ENCODE measurements around the gene ENAM.
"Not testable (repeated sequence)": the region's sequence is repeated elsewhere in the genome, so short reads cannot be mapped to it uniquely, and the experiment has no call there.

The ENAM gene

DNA sequence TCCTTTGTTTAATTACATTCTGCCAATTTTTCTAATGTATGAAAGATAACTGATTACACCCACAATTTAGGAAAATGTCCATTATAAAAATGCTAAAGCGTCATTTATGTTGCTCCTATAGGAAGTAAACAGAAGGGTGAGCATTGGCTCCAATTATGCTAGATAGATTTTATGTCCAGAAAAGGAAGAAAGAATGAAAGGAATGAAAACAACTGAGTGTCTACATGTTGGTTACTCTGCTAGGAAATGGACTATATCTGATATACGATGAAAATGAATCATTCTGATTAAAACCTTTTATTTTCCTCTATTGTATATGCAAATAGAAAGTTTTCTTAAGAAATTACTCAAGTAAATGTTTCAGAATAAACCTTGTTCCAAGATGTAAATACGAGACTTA lies 1.6 kb downstream of the ENAM start:
- DNase-seq = no peak

DNA sequence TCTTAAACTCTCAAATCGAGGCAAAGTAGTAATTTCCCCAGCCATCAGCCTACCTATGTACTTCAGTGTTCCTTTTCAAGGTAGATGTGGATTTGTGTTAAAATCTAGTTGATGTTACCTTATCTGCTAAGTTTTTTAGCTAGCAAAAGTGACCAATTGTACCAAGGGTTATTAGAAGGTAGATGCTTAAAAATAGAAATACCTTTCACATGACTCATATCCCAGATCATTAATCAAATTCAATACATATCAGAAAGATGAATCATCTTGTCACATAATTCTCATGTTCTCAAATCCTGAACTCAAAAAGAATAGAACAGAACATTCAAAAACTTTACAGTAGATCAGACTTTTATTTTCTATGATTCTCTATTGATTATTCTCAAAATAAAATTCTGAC lies 3.5 kb downstream of the ENAM start:
- no peak for DNase-seq

DNA sequence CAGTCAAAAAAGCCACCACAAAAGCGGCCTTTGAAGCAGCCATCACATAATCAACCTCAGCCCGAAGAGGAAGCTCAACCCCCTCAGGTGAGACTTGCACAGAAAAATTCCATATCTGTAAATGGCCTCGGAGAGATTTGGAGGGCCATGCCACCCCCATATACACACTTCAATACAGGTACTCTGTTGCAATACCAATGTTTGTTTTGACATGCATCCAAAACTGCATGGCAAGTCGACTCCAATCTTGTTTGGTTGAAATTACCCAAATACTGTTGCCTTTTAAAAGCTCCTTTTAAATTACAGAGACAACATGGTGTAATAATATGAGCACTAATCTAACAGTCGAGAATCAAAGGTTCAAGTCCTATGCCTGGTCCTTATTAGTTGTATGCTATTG lies 5.9 kb downstream of the ENAM start:
- no peak for DNase-seq

DNA sequence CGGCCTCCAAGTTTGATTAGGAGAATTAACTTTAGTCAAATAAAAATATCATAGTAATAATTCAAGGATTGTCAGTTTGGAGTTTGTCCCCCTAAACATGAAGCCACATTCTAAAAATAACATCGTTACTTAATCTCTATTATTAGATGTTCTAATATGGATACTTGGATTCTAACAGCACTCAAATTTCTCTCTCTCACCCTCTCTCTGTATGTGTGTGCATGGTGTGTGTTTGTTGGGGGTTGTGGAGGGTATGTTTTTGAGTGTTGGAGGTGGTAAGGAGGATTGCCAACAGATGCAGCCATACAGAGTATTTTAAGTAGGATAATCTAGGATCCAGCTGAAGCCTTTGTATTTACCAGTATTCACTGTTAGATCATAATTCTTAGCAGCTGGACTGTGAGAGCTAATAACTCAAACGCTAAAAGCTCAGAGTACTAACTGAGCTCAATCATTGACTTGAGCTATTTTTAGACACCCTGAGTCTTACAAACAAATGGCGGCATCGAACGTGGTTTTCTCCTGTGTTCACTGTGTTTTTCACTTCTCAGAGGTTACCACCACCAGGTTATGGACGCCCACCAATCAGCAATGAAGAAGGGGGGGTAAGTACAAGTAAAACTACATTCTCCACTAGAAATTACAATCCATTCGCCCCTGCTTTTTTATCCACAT lies 8.8 kb downstream of the ENAM start:
- no peak for DNase-seq

DNA sequence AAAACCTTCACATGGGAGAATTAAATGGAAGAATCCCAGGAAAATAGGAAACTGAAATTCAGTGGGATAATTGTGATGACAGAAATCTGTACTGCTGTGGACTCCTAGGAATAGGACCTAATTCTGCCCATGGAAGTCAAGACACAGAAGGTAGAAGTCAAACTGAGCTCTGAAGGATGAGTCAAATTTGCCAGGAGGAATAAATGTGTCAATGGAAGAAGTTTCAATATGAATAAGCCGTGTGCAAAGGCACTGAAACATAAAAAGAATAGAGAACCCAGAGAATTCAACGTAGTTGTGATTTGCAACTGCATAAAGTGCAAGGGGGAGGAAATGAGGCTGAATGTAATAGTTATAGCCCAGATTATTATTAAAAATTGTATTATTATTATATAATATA lies 11.6 kb downstream of the ENAM start:
- DNase-seq = no peak

DNA sequence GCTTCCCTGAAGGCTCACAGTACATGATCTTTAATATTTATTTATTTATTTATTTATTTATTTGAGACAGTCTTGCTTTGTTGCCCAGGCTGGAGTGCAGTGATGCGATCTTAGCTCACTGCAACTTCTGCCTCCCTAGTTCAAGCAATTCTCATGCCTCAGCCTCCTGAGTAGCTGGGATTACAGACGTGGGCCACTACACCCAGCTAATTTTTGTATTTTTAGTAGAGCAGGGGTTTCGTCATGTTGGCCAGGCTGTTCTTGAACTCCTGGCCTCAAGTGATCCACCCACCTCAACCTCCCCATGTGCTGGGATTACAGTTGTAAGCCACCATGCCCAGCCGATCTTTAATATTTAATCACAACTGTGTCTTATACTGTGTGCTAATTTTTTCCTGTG lies 22.2 kb downstream of the ENAM start:
- not testable (repeated sequence) for DNase-seq

DNA sequence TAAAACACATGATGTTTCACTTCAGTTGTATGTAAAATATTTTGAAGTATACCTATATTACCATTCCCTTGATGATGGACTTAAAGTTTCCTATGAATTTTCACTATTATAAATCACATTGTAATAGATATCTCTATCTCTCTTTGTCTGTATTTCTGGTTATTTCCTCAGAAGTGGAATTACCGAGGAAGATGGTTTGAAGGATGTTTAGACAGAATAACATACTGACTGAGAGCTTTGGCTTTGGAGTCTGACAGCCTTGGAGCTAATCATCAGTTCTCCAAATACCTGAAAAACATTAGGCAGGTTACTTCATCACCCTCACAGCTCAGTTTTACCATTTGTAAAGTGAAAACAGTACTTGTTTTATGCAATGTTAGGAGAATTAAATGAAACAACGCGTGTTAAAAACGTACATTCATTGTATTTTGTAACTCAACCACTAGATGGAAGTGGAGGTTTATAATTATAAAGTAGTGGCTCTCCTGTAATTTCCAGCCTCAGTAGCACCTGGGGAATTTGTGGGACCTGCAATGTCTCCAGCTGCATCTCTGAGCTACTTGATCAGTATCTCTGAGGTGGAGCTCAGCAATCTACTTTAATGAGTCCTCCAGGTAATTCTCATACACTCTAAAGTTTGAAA lies 23.4 kb downstream of the ENAM start:
- peak in 1 of 2 experiments; percentile 19 for DNase-seq

DNA sequence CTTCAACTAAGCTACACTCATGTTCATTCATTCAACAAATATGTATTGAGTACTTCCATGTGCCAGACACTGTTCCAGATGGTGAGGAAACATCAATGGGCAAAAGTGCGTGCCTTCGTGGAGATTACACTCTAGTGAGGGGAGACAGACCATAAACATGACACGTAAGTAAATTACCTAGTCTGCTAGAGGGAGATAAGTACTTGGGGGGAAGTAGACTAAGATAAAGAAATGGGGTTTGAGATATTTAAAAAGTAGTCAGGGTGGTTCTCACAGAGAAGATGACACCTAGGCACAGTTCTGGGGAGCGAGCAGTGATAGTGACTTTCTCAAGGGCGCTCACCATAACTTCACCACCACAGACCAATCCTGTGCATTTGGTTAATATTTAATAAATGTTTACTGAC lies 26.1 kb downstream of the ENAM start:
- no peak for DNase-seq

DNA sequence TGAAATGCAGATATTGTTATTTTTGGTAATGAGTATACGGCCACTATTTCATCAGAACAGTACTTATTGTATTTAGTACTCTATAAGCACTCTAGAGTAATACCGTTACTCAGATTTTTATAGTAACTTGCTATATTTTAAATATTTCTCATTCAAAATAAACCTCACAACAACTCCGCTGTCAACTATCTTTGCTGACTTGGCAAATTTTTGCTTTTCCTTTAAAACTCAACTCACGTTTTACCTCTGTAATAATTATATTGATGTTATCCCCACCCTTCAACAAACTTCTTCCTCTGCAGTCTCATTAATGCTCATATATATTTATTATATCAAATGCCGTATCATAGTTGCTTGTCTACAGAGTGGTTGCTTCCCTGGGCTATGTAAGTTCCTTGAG lies 28.8 kb downstream of the ENAM start:
- DNase-seq = no peak

DNA sequence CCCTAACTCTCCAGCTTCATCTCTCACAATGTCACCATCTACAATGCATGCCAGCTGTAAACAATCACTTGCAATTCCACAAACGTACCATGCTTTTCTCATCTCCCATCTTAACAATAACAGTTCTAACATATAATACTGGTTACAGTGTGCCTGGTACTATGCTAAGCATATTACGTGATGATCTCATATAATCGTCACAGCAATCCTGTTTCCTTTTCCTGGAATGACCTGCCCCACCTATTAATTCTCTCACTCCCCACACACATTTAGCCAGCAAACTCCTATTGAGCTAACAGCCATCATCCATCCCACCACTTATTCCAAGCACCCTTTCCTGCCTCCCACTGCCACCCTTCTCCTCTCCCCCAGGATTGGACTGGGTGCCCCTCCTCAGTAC lies 29.9 kb downstream of the ENAM start:
- DNase-seq = no peak

DNA sequence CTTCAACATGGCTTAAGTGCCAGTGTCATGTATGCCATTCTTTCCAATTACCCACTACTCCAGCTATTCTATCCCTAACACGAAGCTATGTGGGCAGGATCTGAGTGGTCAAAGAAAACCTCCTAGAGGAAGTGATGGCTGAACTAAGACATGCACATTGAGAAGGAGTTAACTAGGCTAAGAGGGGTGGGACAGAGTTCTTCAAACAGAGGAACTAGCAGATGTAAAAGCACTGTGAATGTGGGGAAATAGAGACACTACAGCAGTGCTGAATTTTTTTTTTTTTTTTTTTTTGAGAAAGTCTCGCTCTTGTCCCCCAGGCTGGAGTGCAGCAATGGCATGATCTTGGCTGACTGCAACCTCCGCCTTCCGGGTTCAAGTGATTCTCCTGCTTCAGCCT lies 31.6 kb downstream of the ENAM start:
- no peak for DNase-seq

DNA sequence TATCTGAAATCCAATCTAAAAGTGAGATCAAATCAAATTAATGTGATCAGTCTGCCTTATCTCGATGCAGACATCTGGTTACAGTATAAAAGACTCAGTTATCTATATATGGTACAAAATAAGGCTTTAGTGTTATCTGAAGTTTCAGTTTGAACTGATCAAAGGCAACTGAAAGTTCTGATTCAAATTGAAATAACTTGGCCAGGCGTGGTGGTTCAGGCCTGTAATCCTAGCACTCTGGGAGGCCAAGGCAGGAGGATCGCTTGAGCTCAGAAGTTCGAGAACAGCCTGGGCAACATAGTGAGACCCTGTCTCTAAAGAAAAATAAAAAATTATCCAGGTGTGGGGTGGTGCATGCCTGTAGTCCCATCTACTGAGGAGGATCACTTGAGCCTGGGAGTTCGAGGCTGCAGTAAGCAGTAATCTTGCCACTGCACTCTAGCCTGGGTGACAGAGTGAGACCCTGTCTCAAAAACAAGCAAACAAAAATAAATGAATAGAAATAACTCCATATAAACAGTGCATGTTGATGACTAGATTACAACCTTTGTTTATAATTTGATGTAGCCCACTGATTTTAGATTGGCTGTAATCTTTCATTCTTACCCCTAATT lies 32.9 kb downstream of the ENAM start:
- DNase-seq = peak; percentile 35 to 38

DNA sequence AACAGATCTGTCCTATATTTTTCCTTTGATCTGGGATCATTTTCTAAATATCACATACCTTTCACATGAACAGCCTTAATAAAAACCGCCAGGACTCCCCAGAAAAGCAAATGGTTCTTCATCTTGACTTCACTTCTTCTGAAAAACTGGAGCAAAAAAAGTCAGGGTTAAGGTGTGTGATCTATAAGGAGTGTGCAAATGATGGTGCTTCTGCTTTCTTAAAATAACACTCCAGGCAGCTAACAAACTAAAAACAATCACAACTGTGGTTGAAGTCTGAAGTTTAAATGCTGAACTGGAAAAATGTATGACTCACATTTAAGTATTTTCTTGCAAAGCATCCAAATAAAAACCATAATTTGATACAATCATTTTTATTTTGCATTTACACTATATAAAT lies 37.8 kb downstream of the ENAM start, which contains the start of gene JCHAIN:
TSS of gene JCHAIN (minus strand) at position 140 of the 400 bp plus-strand sequence. CDS start at position 122, 18 bp downstream.
- no peak for DNase-seq

DNA sequence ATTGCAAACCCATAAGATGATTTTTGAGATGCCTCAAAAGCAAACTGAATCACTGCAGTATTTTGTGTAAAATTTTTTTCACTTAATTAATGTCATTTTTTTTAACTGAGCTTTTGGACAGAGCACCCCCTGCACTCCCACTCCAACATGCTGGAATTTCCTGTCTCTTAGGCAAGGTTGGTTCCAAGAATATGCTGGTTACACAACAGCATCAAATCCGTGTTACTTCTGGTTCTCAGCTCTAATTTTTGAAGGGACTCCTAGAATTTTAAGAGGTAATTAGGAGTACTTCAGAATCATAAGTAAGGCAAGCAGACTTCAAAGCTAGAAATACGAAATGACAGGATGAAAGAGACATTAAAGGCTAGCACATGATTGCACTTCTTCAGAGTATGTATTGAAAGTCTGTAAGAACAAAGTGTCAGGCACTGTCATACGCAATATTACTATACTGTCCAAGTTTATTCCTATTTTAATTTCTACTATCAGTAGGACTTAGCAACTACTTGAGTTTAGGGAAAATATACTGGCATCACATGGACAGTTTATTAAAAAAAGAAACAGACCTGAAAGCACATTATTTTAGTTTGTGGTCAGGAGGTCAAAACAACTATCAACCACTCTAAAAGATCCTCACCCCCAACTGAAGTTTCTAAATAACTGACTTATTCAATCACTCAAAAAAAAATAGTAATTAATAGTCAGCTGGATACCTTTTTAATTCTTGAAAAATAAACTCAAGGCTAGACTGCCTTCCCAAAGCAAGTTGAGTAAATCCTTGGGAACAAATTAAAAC lies 39.4 kb downstream of the ENAM start:
- no peak for DNase-seq

DNA sequence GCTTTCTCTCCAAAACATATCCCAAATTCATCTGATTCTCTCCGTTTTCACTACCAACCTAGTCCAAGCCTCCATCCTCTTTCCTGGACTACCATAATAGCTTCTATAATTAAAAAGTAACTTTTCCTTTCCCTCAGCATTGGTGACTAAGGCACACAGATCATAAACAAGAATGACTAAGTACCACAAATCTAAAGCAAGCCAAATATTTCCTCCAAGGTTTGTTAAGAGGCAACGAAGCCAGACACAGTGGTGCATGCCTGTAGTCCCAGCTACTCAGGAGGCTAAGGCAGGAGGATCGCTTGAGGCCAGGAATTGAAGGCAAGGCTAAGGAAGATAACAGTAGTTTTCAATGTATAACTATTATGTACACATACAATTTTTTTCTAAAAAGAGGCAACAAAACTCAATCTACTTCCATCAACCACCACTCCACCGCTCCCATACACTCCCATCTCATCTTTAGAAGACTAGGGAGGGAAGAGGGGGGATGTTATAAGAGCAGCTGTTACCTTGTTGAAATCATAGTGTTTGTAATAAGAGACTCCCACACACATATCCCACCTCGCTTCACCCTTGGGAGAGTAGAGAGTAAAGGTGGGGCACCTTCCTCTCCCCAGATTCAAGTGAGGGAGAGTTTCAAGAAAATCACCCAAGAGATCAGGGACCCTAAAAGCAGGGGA lies 41.9 kb downstream of the ENAM start:
- DNase-seq = no peak

DNA sequence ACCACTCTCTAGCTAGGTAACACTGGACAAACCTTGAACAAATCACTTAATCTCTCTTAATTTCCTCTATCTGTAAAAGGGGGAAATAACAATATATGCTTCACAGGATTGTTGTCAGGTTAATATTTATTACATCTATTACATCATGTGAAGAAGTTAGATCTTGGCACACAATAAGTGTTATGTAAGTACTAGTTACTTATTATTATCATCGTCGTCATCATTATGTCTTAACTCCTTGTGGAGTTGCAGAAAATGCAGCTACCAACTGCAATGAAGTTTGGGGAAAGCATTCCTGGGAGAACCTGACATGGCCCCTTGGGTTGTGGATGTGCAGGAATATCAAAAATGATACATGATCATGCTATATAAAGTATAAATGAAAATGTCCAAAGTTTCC lies 42.5 kb downstream of the ENAM start:
- no peak for DNase-seq

DNA sequence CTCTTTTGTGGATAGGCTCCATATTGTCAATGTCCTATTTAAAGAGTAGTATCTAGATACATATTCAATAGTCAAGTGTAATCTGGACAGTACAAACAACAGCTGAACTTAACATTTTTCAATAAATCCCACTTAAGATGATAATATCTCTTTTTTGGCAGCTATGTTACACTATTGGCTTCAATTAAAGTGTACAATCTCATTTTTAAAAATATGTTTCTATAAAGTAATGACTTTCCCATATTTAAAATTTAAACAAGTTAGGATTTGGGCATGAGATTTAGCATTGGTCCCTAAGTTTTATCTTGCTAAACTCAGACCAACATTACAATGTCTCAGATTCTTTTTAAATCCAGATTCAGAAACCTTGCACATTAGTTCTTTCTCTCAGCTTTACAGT lies 45.6 kb downstream of the ENAM start:
- DNase-seq = no peak

DNA sequence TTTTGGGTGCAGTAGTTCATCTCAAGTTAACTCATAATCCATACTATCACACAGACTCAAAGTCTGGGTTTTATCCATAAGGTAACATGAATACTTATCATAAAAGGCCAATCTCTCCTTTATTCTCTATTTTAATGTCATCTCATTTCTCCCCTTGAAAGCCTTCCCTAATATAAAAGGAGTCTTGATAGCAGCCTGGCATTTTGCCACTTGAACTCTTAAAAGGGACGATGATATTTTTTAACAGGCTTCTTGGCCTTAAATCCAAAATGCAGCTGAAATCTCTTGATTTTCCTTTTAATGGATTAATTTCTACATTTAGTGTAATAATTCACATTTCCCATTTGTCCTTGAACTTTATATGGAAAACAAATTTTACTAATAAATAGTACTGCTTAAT lies 46.2 kb downstream of the ENAM start:
- DNase-seq = no peak

DNA sequence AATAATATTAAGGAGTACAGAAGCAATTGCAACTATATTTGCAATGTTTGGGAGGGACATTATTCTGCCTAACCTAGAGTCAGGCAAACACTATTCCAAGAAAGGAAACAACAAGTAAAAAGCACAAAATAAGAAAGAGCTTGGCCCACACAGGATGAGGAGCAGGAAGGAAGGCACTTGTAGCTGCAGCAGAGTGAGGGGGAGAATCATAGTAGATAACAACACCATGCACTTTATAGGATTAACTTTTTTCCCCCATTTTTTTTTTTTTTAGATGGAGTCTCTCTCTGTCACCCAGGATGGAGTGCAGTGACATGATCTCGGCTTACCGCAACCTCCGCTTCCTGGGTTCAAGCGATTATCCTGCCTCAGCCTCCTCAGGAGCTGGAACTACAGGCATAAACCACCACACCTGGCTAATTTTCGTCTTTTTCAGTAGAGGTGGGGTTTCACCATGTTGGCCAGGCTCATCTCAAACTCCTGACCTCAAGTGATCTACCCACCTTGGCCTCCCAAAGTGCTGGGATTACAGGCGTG lies 48.1 kb downstream of the ENAM start:
- no peak for DNase-seq

DNA sequence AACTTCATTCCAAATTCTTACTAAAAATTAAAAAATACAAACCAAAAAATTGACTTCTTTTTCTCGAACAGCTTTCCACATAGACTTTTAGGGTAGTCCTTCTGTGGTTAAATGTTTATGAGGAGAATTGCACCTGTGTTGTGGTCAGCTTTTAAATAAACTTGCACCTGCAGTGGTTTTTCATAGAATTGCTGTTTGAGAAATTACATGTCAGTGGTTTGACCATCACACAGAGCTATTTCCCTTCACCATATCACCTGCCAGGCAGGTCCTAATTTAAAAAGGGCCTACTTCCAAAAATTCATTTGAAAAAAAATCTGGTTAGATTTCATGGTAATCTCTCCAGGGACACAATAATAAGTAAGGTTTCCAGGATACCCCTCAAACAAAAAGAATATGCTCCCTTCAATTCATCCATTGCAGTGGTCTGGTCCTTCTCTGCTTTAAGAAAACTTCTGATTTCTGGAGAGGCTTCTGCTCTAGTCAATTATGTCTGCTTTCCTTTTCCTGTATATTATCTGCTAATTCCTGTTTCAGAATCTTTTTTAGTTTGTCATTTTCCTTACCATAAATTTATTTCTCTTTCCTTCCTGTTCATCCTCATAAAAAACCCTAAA lies 49.9 kb downstream of the ENAM start:
- DNase-seq = no peak

DNA sequence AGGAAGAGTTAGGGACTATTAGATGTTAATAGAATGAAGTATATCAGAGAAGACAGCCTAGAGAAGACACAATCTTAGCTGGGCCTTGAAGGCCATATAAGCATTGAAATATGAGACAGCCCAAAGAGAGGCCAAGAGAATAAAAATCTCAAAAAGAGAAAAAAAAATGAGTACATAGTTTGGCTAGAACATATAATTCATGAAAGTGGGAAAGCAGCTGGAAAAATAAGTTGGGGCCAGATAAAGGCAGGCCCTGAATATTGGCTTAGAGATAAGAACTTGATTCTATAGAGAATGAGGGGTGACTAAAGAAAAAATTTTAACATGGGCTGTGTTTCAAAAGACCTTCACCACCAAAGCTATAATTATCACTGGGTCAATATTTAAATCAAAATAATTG lies 52.4 kb downstream of the ENAM start:
- no peak for DNase-seq

DNA sequence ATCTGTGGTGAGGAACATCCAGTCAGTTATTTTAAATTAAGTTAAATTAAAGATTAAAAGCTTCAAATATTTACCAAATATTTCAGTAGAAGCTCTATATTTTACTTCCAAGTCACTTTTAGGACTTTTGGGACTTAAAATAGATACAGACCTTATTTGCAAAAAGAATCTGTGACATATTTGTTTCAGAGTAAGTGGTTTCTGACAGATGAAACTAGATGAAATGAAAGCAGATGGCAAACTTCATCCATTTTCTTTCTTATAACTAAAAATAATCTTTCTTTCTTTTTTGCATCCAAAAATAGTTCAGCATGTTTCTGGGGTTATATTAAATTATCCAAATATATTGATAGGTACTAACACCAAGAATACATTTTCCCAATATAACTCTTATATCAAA lies 53.2 kb downstream of the ENAM start:
- DNase-seq = no peak
